A549 (cell line): ENCODE measurements around the gene DES. TPM values are rescaled to one million over a fixed set of nuclear protein-coding genes. Genes with fewer than 3 reads are reported as not detected.

Experiments
- ATAC-seq, 2 experiments: fragments of 200-7000 bp in 1 of 2; fragments of >200 bp in 1 of 2; cut with Nextera tagmentation in 1 of 2; cut with Tn5 transposase in 1 of 2; 3 replicates each; pipeline versions ENCODE4 v1.8.0 to v1.9.1; 2018 to 2020; ENCODE audit warnings: mild to moderate bottlenecking in 1 of 2, moderate library complexity in 1 of 2
- CTCF ChIA-PET: fragments of 300-600 bp; sonication (Branson Sonifier 250); formaldehyde crosslinking; extraction: SDS; loops from one replicate; lab custom pipeline; 2021; ENCODE audit warnings: antibody characterized with exemption, inconsistent platforms; lab: Yijun Ruan, JAX
- POLR2A ChIA-PET: fragments of 350-600 bp; formaldehyde crosslinking; extraction: SDS; loops from one replicate; lab custom pipeline; 2021; ENCODE audit warnings: antibody characterized with exemption, inconsistent platforms; lab: Yijun Ruan, JAX
- DNase-seq, 2 experiments: peaks; one replicate each; pipeline versions ENCODE4 v3.0.0 to v3.0.0-alpha.2; 2011 to 2016; ENCODE audit warnings: low read depth in 1 of 2, low spot score in 1 of 2
- FAIRE-seq: peaks from 2 replicates; lab custom pipeline; 2011; peaks lifted over from hg19 to GRCh38; lab: Jason Lieb, UNC
- H3K27ac ChIP-seq, 2 experiments: fragments of >200 bp; sonication (Bioruptor Twin); formaldehyde crosslinking; 3 replicates each; pipeline ENCODE4 v1.5.1; 2016 to 2017
- H3K4me1 ChIP-seq: fragments of >200 bp; sonication (Bioruptor Twin); formaldehyde crosslinking; 3 replicates; pipeline ENCODE4 v1.6.1; 2016
- H3K4me2 ChIP-seq: fragments of >200 bp; sonication (Bioruptor Twin); formaldehyde crosslinking; 3 replicates; pipeline ENCODE4 v1.6.1; 2016
- H3K4me3 ChIP-seq: fragments of >200 bp; sonication (Bioruptor Twin); formaldehyde crosslinking; 3 replicates; pipeline ENCODE4 v1.5.1; 2016
- H3K9me3 ChIP-seq: fragments of >200 bp; sonication (Bioruptor Twin); formaldehyde crosslinking; 3 replicates; pipeline ENCODE4 v1.6.1; 2016
- BCL3 ChIP-seq: fragments of >200 bp; sonication (Bioruptor Twin); formaldehyde crosslinking; IDR thresholded peaks from 3 replicates; pipeline ENCODE4 v1.6.1; 2016
- BHLHE40 ChIP-seq: IDR thresholded peaks from 2 replicates; pipeline ENCODE4 v1.6.1; 2012; ENCODE audit warnings: low read depth, low read length, inconsistent platforms
- CBX2 ChIP-seq: fragments of 200-600 bp; sonication (generic); IDR thresholded peaks from 2 replicates; pipeline ENCODE4 v1.6.1; 2016; ENCODE audit warnings: low read depth, mild to moderate bottlenecking, borderline replicate concordance
- CEBPB ChIP-seq, 2 experiments: fragments of >200 bp in 1 of 2; sonication (Bioruptor Twin) in 1 of 2; formaldehyde crosslinking in 1 of 2; IDR thresholded peaks; 2 replicates each; pipeline ENCODE4 v1.6.1; 2012 to 2016
- CTCF ChIP-seq: fragments of >200 bp; sonication (Bioruptor Twin); formaldehyde crosslinking; IDR thresholded peaks from 3 replicates; pipeline ENCODE4 v1.5.1; 2016
- E2F6 ChIP-seq: IDR thresholded peaks from 2 replicates; pipeline ENCODE4 v1.6.1; 2012; ENCODE audit warnings: low read depth, borderline replicate concordance
- HDAC2 ChIP-seq: fragments of 200-600 bp; sonication (generic); IDR thresholded peaks from 2 replicates; pipeline ENCODE4 v1.6.1; 2016
- HOXB5 ChIP-seq: fragments of 250-450 bp; sonication (Bioruptor Pico); IDR thresholded peaks from 2 replicates; pipeline ENCODE4 v1.5.0; 2020; ENCODE audit warnings: mild to moderate bottlenecking, moderate library complexity
- KDM1A ChIP-seq: fragments of 200-600 bp; sonication (generic); IDR thresholded peaks from 2 replicates; pipeline ENCODE4 v1.6.1; 2016; ENCODE audit warnings: low read depth, mild to moderate bottlenecking
- NPAS2 ChIP-seq: fragments of 250-450 bp; sonication (Bioruptor Pico); IDR thresholded peaks from 2 replicates; pipeline ENCODE4 v1.8.0; 2022; ENCODE audit warnings: mild to moderate bottlenecking, moderate library complexity, borderline replicate concordance
- PHF8 ChIP-seq: fragments of 200-600 bp; sonication (generic); IDR thresholded peaks from 2 replicates; pipeline ENCODE4 v1.6.1; 2016; ENCODE audit warnings: low read depth, mild to moderate bottlenecking, antibody characterized with exemption, moderate library complexity, borderline replicate concordance
- POLR2A ChIP-seq: IDR thresholded peaks from 2 replicates; pipeline ENCODE4 v1.6.1; 2012; ENCODE audit warnings: mild to moderate bottlenecking, low read length
- RAD21 ChIP-seq, 2 experiments: fragments of >200 bp in 1 of 2; sonication (Bioruptor Twin) in 1 of 2; formaldehyde crosslinking in 1 of 2; IDR thresholded peaks in 1 of 2; conservative IDR thresholded peaks in 1 of 2; 2 replicates in 1 of 2; 3 replicates in 1 of 2; pipeline ENCODE4 v1.6.1; 2012 to 2018; ENCODE audit warnings: inconsistent platforms in 1 of 2
- REST ChIP-seq: fragments of 200-600 bp; sonication (generic); IDR thresholded peaks from 2 replicates; pipeline ENCODE4 v1.6.1; 2016; ENCODE audit warnings: antibody characterized with exemption, mild to moderate bottlenecking, moderate library complexity
- SMC3 ChIP-seq: fragments of >200 bp; sonication (Bioruptor Twin); formaldehyde crosslinking; IDR thresholded peaks from 3 replicates; pipeline ENCODE4 v1.6.1; 2018; ENCODE audit warnings: inconsistent platforms
- TFCP2L1 ChIP-seq: fragments of 250-450 bp; sonication (Bioruptor Pico); IDR thresholded peaks from 2 replicates; pipeline ENCODE4 v1.5.0; 2021; ENCODE audit warnings: mild to moderate bottlenecking
- TP53 ChIP-seq: fragments of 250-450 bp; sonication (Bioruptor Pico); IDR thresholded peaks from 2 replicates; pipeline ENCODE4 v1.5.0; 2021; ENCODE audit warnings: mild to moderate bottlenecking, moderate library complexity
- WGBS: methylation state at CpG from one replicate; pipeline ENCODE4 v1.1.6; 2017; ENCODE audit errors: missing lambda C conversion rate; 5-methylcytosine and 5-hydroxymethylcytosine counted together
- polyA plus RNA-seq, 4 experiments: library from polyadenylated mRNA; depleted of rRNA in 3 of 4; stranded (reverse); fragments of >200 nt; fragmentation: RNase III in 1 of 4; extraction: RNeasy Plus Mini Kit Qiagen cat#74134 plus additional on column Dnase treatment in 1 of 4; gene quantifications; 2 replicates in 3 of 4; 3 replicates in 1 of 4; pipeline ENCODE4 v1.2.3, GENCODE V29; 2011 to 2017

DES gene
- polyA plus RNA-seq, 2 of the 4 experiments (the other 2 are of a cell fraction), result 0.06 TPM; not detected in 1

GRCh38 chr2:219475278-219475677 is 57.1 kb downstream of the DES start:
- peaks cover 5% of the 10 kb centered on the region; the same call in 2 of the 3 replicates for H3K4me1 ChIP-seq
- H3K4me3 ChIP-seq, result no peak overlapping the region
- H3K4me2 ChIP-seq, result no peak overlapping the region
- CTCF ChIA-PET, result interaction anchor here (0.5 to 89.4 kb wide), 9 partner anchors 5 to 417 kb away, joined by 3 to 3291 read pairs (median 4); partner anchors contain the start of genes ASIC4, CHPF, GMPPA and SPEG
- FAIRE-seq (no peak), ATAC-seq (no peak), DNase-seq (no peak)
- no peak overlapping the region for H3K27ac ChIP-seq
- TF ChIP-seq REST (no peak), E2F6 (no peak), CEBPB (IDR thresholded peaks at IDR 0.05) (no peak), TFCP2L1 (CRISPR knock-in tag) (no peak), PHF8 (no peak), RAD21 (conservative IDR thresholded peaks at IDR 0.05 in 1 of 2, IDR thresholded peaks at IDR 0.05 in 1 of 2) (no peak), BHLHE40 (no peak), BCL3 (no peak), CBX2 (no peak), HDAC2 (no peak), TP53 (no peak), POLR2A (no peak), NPAS2 (CRISPR knock-in tag) (no peak), HOXB5 (CRISPR knock-in tag) (no peak)
- H3K9me3 ChIP-seq, result no peaks in the 10 kb centered on the region
- POLR2A ChIA-PET, result no interaction called here
- 67% methylated on average over 6 of the region's 6 CpGs for WGBS

GRCh38 chr2:219475697-219476651 is 57.8 kb downstream of the DES start:
- no peak for FAIRE-seq

More at GRCh38 chr2:219475697-219476651, 57.8 kb downstream of the DES start:
- DNase-seq, result peak; percentile 63 to 74
- Histone ChIP-seq H3K4me1 (peaks cover 5% of the 10 kb centered on the region; the same call in 2 of the 3 replicates), H3K4me2 (peak overlapping the region; percentile 50), H3K9me3 (no peaks in the 10 kb centered on the region), H3K4me3 (peak overlapping the region; percentile 3; the same call in 2 of the 3 replicates), H3K27ac (peak overlapping the region in 1 of 2 experiments; percentile 59; a peak in 3 of 6 replicates)
- TF ChIP-seq KDM1A (no peak), CTCF (peak; percentile 84), REST (no peak), BHLHE40 (no peak), SMC3 (peak; percentile 77), RAD21 (conservative IDR thresholded peaks at IDR 0.05 in 1 of 2, IDR thresholded peaks at IDR 0.05 in 1 of 2) (peak; percentile 79 to 84), NPAS2 (CRISPR knock-in tag) (no peak), TP53 (no peak)
- CTCF ChIA-PET, result interaction anchor here (0.5 to 89.4 kb wide), 15 partner anchors 6 to 418 kb away, joined by 3 to 3291 read pairs (median 4); partner anchors contain the start of genes ASIC4, CHPF, GMPPA and SPEG
- WGBS, result 20% methylated on average over 9 of the region's 14 CpGs
- peak; percentile 81 to 93 for ATAC-seq
- POLR2A ChIA-PET, result no interaction called here
